NCI-H748 treated with DMSO at 0.1 percent for 48 hours (cell line): ENCODE measurements around the gene SHB.

ENCODE experiments used
- DNase-seq: peaks from one replicate; lab custom pipeline; 2025; lab: John Stamatoyannopoulos, UW

The SHB gene

GRCh38 chr9:38042626-38043357 lies 26.2 kb downstream of the SHB start:
- DNase-seq, result no peak

GRCh38 chr9:38041564-38042243 lies 27.3 kb downstream of the SHB start:
- no peak for DNase-seq

DNA sequence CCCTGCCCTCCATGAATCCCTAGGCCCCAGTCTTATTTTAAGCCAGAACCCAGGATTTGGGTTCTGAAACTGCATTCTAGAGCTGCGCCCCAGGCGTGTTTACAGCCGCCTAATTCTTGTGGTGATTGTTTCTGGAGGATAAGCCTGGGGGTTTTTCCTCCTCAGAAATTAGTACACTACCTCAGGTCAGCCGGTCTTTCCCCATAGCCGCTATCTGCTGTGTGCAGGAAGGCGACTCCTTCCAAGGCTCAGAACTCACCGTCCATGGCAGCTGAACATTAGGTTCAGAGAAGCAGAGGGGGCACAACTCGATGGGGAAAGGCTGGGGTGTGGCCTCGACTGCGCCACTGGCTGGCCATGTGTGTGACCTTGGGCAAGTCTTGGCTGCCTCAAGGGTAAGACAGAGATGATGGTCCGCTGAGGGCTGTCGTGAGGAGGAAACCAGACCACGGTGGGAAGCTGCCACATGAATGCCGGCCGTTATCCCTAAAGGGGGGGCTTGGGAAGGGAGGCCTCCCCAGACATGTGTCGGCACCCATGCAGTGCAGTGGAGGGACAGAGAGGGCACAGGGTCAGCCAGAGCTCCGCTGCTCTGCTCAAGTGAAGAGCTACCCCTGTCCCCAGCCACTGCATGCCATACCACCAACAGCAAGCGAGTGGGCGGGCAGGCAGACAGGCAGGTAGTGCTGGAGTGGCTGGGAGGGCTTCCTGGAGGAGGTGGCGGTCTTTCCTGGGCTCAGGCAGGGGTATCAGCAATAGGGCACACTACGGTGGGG lies 28.9 kb downstream of the SHB start:
- DNase-seq, result no peak

DNA sequence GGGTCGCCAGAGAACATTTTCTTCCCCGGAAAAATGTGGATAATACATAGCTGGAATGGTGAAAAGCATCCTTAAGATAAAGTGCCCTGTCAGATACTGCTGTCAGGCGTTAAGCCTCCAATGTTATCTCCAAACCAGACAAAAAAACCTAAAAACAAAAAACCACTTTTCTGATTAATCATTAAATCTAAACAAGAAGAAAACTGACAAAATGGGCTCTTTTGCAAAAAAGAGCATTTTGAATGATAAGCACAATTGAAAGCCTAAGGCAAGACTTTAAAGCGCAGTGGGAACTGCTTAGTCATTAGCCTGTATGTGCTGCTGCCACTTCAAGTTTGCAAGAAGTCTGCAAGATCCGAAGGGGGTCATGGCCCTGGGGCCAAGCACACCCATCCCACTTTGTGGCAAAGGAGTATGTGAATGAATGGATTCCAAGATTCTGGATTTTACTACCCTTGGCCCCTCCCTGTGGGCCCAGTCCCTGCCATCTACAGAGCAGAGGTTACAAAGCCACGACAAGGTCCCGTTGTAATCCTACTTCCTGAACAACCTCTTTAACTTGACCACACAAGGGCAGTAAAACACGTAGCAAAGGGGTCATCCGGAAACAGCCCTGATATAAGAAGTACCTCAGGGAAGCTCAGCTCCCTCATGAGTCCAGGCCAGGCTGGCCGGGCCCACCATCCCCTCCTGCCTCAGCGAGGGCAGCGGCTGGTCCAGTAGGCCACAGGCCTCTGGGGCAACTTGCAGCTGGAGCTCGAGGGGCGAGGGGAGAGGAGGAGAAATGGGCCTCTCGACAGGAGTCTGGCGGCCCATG lies 29.7 kb downstream of the SHB start:
- no peak for DNase-seq

DNA sequence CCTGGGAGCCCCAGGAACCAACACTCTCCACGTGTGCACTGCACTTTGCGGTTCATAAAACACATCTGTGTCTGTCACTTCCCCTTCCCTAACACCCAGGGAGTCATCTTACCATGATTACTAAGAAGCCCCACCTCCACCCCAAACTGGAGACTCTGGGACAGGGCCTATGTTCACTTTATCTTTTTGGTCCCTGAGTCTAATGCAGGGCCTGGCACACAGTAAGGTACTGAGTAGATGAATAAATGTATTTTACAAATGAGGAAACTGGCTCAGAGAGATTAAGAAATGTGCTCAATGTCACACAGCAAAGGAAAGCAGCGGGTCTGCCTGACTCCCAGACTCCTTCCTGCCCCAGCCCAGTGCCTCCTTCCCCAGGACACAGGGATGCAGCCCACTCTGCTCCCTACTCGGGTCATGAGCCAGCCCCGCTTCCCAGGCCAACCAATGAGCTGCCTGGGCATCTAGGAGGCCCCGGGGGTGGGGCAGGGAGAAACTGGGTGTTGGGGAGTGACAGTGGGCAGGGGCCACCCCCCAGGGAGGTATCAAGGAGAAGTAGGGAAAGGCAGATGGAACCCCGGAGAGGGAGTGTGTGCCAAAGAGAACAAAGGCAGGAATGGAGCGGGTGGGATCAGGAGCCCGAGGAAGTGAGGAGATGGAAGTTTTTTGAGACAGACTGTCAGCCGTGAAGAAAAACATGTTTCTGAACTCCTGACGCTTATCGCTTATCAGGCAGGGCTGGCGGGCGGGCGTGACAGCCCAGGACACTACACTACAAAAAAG lies 30.5 kb downstream of the SHB start:
- DNase-seq, result no peak

DNA sequence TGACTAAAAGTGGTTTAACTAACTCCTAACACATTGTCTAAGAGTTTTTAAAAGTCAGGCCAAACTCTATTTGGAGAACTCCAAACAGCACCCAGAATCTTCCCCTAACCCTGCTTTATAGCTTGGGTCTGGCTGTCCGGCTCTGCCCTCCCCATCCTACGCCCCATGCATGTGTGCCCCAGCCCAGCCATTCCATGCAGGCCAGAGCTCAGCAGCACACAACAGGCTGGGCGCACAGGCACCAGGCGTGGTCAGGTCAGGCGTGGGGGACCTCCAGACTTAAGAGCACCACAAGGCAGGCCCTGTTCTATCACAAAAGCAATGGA lies 31.1 kb downstream of the SHB start:
- DNase-seq, result no peak

DNA sequence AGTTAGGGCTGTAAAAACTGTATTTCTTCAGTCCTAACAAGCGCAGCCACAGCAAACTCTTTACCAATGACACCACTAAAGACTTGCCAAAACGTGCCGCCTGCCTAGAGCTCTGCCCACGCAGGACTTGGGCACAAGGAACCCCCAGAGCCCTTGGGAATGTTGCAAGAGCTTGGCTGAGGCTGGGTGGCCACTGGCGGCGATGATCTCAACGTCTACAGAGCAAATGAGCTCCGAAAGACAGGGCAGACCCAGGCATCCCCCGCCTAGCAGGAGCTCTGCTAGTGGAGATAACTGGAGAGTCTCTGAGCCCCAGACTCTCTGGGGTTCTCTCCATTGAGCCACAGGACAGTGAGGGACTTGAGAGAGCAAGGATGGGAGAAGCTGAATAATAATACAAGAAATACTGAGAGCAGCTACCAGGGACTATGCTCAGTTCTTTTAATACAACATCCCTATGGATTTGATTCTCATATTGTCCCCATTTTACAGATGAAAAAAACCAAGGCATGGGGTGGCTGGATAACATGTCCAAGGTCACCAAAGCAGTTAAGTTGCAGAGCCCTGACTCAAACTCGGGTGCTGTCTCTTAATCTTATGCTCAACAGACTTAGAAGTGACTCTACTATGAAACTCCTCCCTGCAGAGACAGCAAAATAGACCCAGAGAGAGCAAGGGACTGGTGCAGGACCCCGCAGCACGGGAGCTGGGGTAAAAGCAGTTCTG lies 32.5 kb downstream of the SHB start:
- no peak for DNase-seq

GRCh38 chr9:38035873-38036272 lies 33.2 kb downstream of the SHB start:
- no peak for DNase-seq

DNA sequence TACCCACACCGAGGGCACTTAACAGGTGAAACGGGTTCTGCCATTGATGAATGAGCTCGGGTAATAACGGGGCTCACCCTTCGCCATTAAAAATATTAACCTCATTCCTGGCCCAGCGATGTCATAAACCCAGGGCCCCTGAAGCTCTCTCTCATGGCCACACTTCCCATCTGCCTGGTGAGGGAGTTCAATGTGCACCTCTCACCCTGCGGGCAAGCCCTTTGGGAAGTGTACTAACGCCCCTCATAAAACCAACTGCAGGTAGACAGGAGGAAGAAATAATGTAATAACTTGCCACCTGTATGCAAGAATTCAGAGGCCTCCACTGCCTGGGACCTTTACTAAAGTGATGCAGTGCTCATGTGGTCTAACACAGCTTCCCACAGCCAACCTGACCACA lies 35.1 kb downstream of the SHB start:
- no peak for DNase-seq

DNA sequence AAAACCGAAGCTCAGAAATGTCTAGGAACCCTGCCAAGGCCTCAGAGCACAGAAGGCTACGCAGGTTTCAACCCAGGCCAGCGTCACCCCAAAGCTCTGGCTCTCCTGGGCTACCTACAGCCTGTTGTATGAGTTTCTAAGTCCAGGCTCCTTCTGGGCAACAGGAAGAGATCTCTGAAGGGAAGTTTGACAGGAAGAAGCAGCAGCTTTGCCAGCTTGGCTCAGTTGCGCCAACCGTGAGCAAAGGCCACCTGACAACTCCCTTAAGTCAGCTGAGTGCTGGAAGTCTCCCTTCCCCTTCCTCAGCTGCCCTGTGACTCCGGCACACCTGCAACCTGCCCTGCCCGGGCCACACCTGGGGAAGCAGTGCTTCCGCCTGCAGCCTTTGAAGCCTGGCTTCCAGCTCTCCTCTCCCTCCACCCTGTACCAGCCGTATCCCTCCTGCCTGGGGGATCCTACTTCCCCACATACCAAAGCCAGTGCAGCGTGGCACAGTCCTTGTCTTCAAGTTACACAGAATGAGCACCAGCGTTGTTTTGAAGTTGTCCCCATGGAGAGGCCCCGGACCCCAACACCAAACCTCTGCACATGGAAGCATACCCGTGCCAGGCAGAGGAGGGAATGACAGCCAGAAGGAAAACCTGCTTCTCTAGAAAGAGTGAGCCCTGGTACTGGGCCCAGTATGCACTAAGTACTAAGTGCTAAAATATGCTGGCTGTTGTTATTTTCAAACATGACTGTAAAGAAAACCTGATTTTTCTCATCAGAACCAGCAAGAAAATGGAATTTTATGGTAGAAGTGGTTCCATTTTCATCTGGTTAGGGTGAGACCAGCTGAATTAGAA lies 36.5 kb downstream of the SHB start:
- DNase-seq, result no peak

GRCh38 chr9:38031594-38031993 lies 37.4 kb downstream of the SHB start:
- DNase-seq, result no peak

GRCh38 chr9:38030658-38031057 lies 38.4 kb downstream of the SHB start:
- no peak for DNase-seq

DNA sequence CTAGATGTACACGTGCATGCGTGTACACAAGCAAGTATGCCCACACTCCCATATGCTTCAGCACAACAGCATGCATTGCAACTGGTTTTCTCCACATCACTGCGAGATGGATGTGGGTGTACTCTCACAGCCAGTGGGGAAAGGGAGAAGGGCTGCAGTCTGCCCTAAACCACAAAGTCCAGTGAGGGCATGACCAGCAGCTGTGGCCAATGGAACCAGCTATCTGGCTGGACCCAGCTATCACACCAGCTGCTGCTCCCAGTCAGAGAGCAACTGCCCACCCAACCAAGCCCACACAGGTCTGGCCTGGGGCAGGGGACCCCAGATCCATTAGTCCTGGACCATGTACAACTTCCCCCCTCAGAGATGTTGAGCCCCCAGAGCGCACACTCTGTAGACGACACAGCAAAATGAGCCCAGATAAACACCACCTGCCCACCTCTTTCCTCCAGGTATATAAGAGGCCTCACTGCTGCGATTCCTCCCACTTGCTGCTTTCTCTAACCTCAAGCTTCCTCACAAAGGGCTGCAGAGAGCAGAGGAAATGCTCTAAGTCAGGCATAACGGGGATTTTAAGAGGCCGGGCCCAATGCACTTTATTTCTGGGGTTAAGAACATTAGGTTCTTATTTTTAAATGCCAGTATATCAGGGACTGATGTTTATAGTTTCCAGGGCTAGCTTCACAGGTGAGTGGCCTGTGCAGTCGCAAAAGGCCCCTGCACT lies 39.0 kb downstream of the SHB start:
- no peak for DNase-seq

DNA sequence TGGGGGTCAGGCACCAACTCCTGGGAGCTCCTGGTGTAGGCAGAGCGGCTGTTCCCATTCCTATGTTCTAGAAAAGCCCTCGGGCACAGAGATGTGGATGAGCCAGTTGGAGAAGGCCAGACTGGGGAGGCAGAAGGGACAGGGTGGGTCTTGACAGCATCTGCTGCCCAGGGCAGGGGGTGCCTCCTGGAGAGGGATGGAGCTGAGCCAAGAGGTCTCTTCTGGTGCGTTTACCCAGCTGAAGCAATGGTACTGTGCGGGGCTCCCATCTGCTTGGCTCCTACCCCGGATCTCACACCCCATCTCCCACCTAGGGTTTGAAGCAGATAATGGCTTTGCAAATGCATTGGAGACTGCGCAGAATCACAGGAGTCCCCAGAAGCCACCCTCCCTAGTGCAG lies 41.3 kb downstream of the SHB start:
- DNase-seq, result no peak

- DNase-seq, result no peak
Measured at GRCh38 chr9:38026840-38027527, 42.0 kb downstream of the SHB start.

GRCh38 chr9:38026021-38026809 lies 42.8 kb downstream of the SHB start:
- no peak for DNase-seq

DNA sequence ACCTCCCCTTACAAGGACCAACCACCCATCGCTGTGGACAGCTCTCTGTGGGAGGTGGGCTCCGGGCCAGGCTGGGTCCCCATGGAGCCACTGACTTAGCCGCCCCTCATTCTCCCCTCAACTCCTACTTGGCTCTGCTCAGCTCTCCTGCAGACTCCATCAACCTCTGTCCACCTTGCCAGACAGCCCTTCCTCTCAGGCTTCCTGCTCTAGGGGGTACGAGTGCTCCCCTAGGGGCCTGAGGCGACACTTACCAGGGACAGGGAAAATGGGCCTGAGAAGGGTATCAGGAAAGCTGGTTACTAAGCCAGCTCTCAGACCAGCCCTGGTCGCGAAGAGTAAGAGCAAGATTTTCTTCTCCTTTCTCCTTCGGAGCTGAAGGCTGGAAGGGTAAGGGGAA lies 43.9 kb downstream of the SHB start:
- no peak for DNase-seq
